SK-N-SH (cell line): ENCODE measurements around the gene DDIT4. TPM values are rescaled to one million over a fixed set of nuclear protein-coding genes. Genes with fewer than 3 reads are reported as not detected.

ENCODE experiments used
- CTCF ChIA-PET: fragments of 300-600, 350-600 bp; formaldehyde crosslinking; extraction: SDS; loops from one replicate; lab custom pipeline; 2021; lab: Yijun Ruan, JAX
- POLR2A ChIA-PET: fragments of 350-600 bp; sonication (Branson Sonifier 250); formaldehyde crosslinking; extraction: SDS; loops from one replicate; lab custom pipeline; 2020; ENCODE audit warnings: antibody characterized with exemption, inconsistent platforms; lab: Yijun Ruan, JAX
- DNase-seq: peaks from one replicate; pipeline ENCODE4 v3.0.0; 2012
- H2AFZ ChIP-seq: fragments of 200-600 bp; sonication (generic); 2 replicates; pipeline ENCODE4 v1.8.1; 2016; ENCODE audit warnings: antibody characterized with exemption, mild to moderate bottlenecking, low read depth
- H3F3A ChIP-seq: fragments of 200-600 bp; sonication (generic); replicated peaks from 2 replicates; pipeline ENCODE3; 2016; ENCODE audit warnings: antibody characterized with exemption, mild to moderate bottlenecking; ENCODE audit not compliant: insufficient read depth
- H3K27ac ChIP-seq, 2 experiments: fragments of 200-500 bp in 1 of 2; fragments of 200-600 bp in 1 of 2; sonication (Bioruptor generic) in 1 of 2; sonication (generic), shearing (Covaris generic) in 1 of 2; 2 replicates each; pipeline versions ENCODE4 v1.5.1 to v1.6.1; 2014 to 2016; ENCODE audit warnings: low read depth in 2 of 2, inconsistent platforms in 1 of 2, low read length in 1 of 2, mild to moderate bottlenecking in 1 of 2, mixed read lengths in 1 of 2
- H3K27me3 ChIP-seq: fragments of 200-600 bp; sonication (generic), shearing (Covaris generic); 2 replicates; pipeline ENCODE4 v1.6.1; 2016; ENCODE audit warnings: mixed run types; ENCODE audit not compliant: insufficient read depth
- H3K36me3 ChIP-seq, 2 experiments: fragments of 200-500 bp in 1 of 2; fragments of 200-600 bp in 1 of 2; sonication (Bioruptor generic) in 1 of 2; sonication (generic) in 1 of 2; replicated peaks in 1 of 2; 2 replicates each; pipeline versions ENCODE3 to v1.5.1; 2014 to 2016; ENCODE audit warnings: low read length in 1 of 2, mild to moderate bottlenecking in 1 of 2; ENCODE audit not compliant: insufficient read depth in 2 of 2, control insufficient read depth in 1 of 2
- H3K4me1 ChIP-seq, 2 experiments: fragments of 200-500 bp in 1 of 2; fragments of 200-600 bp in 1 of 2; sonication (Bioruptor generic) in 1 of 2; sonication (generic), shearing (Covaris generic) in 1 of 2; 2 replicates each; pipeline versions ENCODE4 v1.5.1 to v1.6.1; 2014 to 2016; ENCODE audit warnings: low read depth in 1 of 2, low read length in 1 of 2, mixed run types in 1 of 2; ENCODE audit not compliant: insufficient read depth in 2 of 2, control insufficient read depth in 1 of 2
- H3K4me2 ChIP-seq: fragments of 200-600 bp; sonication (generic), shearing (Covaris generic); 2 replicates; pipeline ENCODE4 v1.6.1; 2017; ENCODE audit warnings: mixed run types
- H3K4me3 ChIP-seq, 2 experiments: fragments of 200-500 bp in 1 of 2; fragments of 200-600 bp in 1 of 2; sonication (Bioruptor generic) in 1 of 2; sonication (generic), shearing (Covaris generic) in 1 of 2; 2 replicates each; pipeline versions ENCODE4 v1.5.1 to v1.8.1; 2014 to 2016; ENCODE audit warnings: low read depth in 2 of 2, inconsistent platforms in 1 of 2, low read length in 1 of 2, mild to moderate bottlenecking in 1 of 2, mixed read lengths in 1 of 2, moderate library complexity in 1 of 2
- H3K79me2 ChIP-seq: fragments of 200-600 bp; sonication (generic); 2 replicates; pipeline ENCODE4 v1.8.1; 2017; ENCODE audit warnings: mild to moderate bottlenecking; ENCODE audit not compliant: insufficient read depth
- H3K9ac ChIP-seq: fragments of 200-600 bp; sonication (generic); 2 replicates; pipeline ENCODE4 v1.6.1; 2017; ENCODE audit warnings: mixed run types
- H3K9me2 ChIP-seq: fragments of 200-600 bp; sonication (generic); 2 replicates; pipeline ENCODE4 v1.6.1; 2017; ENCODE audit warnings: mixed run types
- H3K9me3 ChIP-seq: fragments of 200-600 bp; sonication (generic); 2 replicates; pipeline ENCODE4 v1.6.1; 2017; ENCODE audit warnings: mixed run types, mild to moderate bottlenecking, moderate library complexity
- H4K20me1 ChIP-seq: fragments of 200-600 bp; sonication (generic); 2 replicates; pipeline ENCODE4 v1.6.1; 2017; ENCODE audit warnings: mild to moderate bottlenecking, mixed run types; ENCODE audit not compliant: insufficient read depth
- CTCF ChIP-seq: fragments of 200-600 bp; sonication (generic); IDR thresholded peaks from 2 replicates; pipeline ENCODE4 v1.6.1; 2017; ENCODE audit warnings: antibody characterized with exemption, mild to moderate bottlenecking, moderate library complexity
- ELF1 ChIP-seq: IDR thresholded peaks from 2 replicates; pipeline ENCODE4 v1.4.0; 2012
- EZH2phosphoT487 ChIP-seq: fragments of 200-600 bp; sonication (generic); IDR thresholded peaks from 2 replicates; pipeline ENCODE4 v1.6.1; 2017; ENCODE audit warnings: low read depth, mixed run types, mild to moderate bottlenecking, antibody characterized with exemption, moderate library complexity, borderline replicate concordance
- FOXM1 ChIP-seq: IDR thresholded peaks from 2 replicates; pipeline ENCODE4 v1.4.0; 2012; ENCODE audit warnings: low read depth, mild to moderate bottlenecking
- GABPA ChIP-seq: IDR thresholded peaks from 2 replicates; pipeline ENCODE4 v1.4.0; 2012; ENCODE audit warnings: low read depth, mild to moderate bottlenecking
- MEF2A ChIP-seq: IDR thresholded peaks from 2 replicates; pipeline ENCODE4 v1.4.0; 2012; ENCODE audit warnings: low read depth, borderline replicate concordance
- NFIC ChIP-seq: IDR thresholded peaks from 2 replicates; pipeline ENCODE4 v1.4.0; 2012; ENCODE audit warnings: borderline replicate concordance
- NRF1 ChIP-seq: IDR thresholded peaks from 2 replicates; pipeline ENCODE4 v1.6.1; 2012; ENCODE audit warnings: low read depth, mild to moderate bottlenecking, low read length
- POLR2AphosphoS5 ChIP-seq: IDR thresholded peaks from 2 replicates; pipeline ENCODE4 v1.6.1; 2012; ENCODE audit warnings: low read depth, low read length
- RCOR1 ChIP-seq: fragments of 150-350 bp; IDR thresholded peaks from 2 replicates; pipeline ENCODE4 v1.6.1; 2017; ENCODE audit warnings: antibody characterized with exemption, low read length
- REST ChIP-seq: IDR thresholded peaks from 2 replicates; pipeline ENCODE4 v1.6.1; 2012; ENCODE audit warnings: mild to moderate bottlenecking, low read depth, low read length, moderate library complexity
- RFX5 ChIP-seq: IDR thresholded peaks from 2 replicates; pipeline ENCODE4 v1.6.1; 2012; ENCODE audit warnings: mild to moderate bottlenecking, improper control_type of control experiment, low read length
- SIN3A ChIP-seq: IDR thresholded peaks from 2 replicates; pipeline ENCODE4 v1.6.1; 2012; ENCODE audit warnings: low read depth, mild to moderate bottlenecking, low read length, moderate library complexity, borderline replicate concordance
- SMC3 ChIP-seq: IDR thresholded peaks from 2 replicates; pipeline ENCODE4 v1.6.1; 2012; ENCODE audit warnings: low read depth, low read length, improper control_type of control experiment
- TCF12 ChIP-seq: IDR thresholded peaks from 2 replicates; pipeline ENCODE4 v1.4.0; 2012
- TEAD4 ChIP-seq: IDR thresholded peaks from 2 replicates; pipeline ENCODE4 v1.4.0; 2012; ENCODE audit warnings: mild to moderate bottlenecking, borderline replicate concordance; ENCODE audit not compliant: insufficient read depth
- USF2 ChIP-seq: fragments of 150-350 bp; IDR thresholded peaks from 2 replicates; pipeline ENCODE4 v1.6.1; 2017; ENCODE audit warnings: antibody characterized with exemption, low read length, low read depth, borderline replicate concordance
- WGBS: methylation state at CpG from one replicate; pipeline ENCODE4 v1.1.6; 2017; ENCODE audit warnings: low lambda C conversion rate; 5-methylcytosine and 5-hydroxymethylcytosine counted together
- polyA plus RNA-seq, 3 experiments: library from polyadenylated mRNA; depleted of rRNA; stranded (reverse); fragments of >200 nt; gene quantifications; 2 replicates each; pipeline ENCODE4 v1.2.3, GENCODE V29; 2012

DDIT4 gene
- polyA plus RNA-seq, 1 of the 3 experiments (the other 2 are of a cell fraction) = 24.9 TPM

- Histone ChIP-seq H3K27ac (no peak overlapping the region), H3K36me3 (no peaks in the 10 kb centered on the region), H3K9ac (no peak overlapping the region)
- TF ChIP-seq TCF12 = no peak
- TF ChIP-seq ELF1 = no peak
- TF ChIP-seq USF2 = no peak
- TF ChIP-seq SMC3 = no peak
- TF ChIP-seq GABPA = no peak
- no peak for TF ChIP-seq TEAD4
- TF ChIP-seq NRF1 = no peak
- no peak for TF ChIP-seq CTCF
- no peak for TF ChIP-seq POLR2AphosphoS5
- no peak for TF ChIP-seq RFX5
- TF ChIP-seq, all 33 proteins: peak for 0
- peaks cover 5 to 18% of the 10 kb centered on the region in 2 experiments; a peak in 2 of 4 replicates for H3K4me1 ChIP-seq
- ChIA-PET CTCF (interaction anchor here (0.6 to 8.2 kb wide), 3 partner anchors 9 to 387 kb away, joined by 3 to 70 read pairs (median 4); partner anchors contain the start of gene DDIT4), POLR2A (interaction anchor here (1.2 to 3.8 kb wide), 2 partner anchors 8 to 69 kb away, joined by 5 to 21 read pairs; partner anchors contain the start of gene DDIT4)
- no peaks in the 10 kb centered on the region for H3F3A ChIP-seq
- H3K27me3 ChIP-seq = no peaks in the 10 kb centered on the region
- no peaks in the 10 kb centered on the region for H3K9me3 ChIP-seq
- H3K4me2 ChIP-seq = no peak overlapping the region
- H4K20me1 ChIP-seq = no peaks in the 10 kb centered on the region
- WGBS = 86% methylated on average over 6 of the region's 6 CpGs
- H3K9me2 ChIP-seq = no peaks in the 10 kb centered on the region
- no peaks in the 10 kb centered on the region for H3K79me2 ChIP-seq
- H3K4me3 ChIP-seq = no peak overlapping the region
- DNase-seq = no peak
- H2AFZ ChIP-seq = no peak overlapping the region
Measured at GRCh38 chr10:72265508-72265907, 8.2 kb upstream of the DDIT4 start.

- Histone ChIP-seq H3K79me2 (no peaks in the 10 kb centered on the region), H3K27ac (no peak overlapping the region), H3K9me3 (no peaks in the 10 kb centered on the region), H3K4me3 (no peak overlapping the region), H3F3A (no peaks in the 10 kb centered on the region), H4K20me1 (no peaks in the 10 kb centered on the region), H2AFZ (no peak overlapping the region), H3K27me3 (no peaks in the 10 kb centered on the region), H3K36me3 (no peaks in the 10 kb centered on the region), H3K9me2 (no peaks in the 10 kb centered on the region), H3K4me1 (peaks cover 0 to 18% of the 10 kb centered on the region in 2 experiments; a peak in 1 of 4 replicates), H3K4me2 (no peak overlapping the region), H3K9ac (no peak overlapping the region)
- no peak for DNase-seq
- POLR2A ChIA-PET = interaction anchor here (0.5 to 3.8 kb wide), 3 partner anchors 8 to 68 kb away, joined by 5 to 21 read pairs (median 5); partner anchors contain the start of gene DDIT4
- WGBS = 87% methylated on average over 10 of the region's 11 CpGs
- CTCF ChIA-PET = interaction anchor here (0.6 to 8.2 kb wide), 3 partner anchors 9 to 387 kb away, joined by 3 to 70 read pairs (median 5); partner anchors contain the start of gene DDIT4
- TF ChIP-seq SIN3A (no peak), FOXM1 (no peak), NRF1 (no peak), MEF2A (no peak), REST (no peak), CTCF (no peak), TEAD4 (no peak), NFIC (no peak), RCOR1 (no peak), EZH2phosphoT487 (no peak)
Measured at GRCh38 chr10:72265990-72266865, 7.5 kb upstream of the DDIT4 start.
